ENCODE measurements around the gene PFN4.

Gene PFN4

GRCh38 chr2:24160761-24161160, 37.6 kb upstream of the PFN4 start:
- DNase-seq (ENCODE audit: low read depth): no peak
- H3K4me3 ChIP-seq (ENCODE audit: low read depth, low read length): no peak overlapping the region
- TF ChIP-seq CTCF (IDR thresholded peaks at IDR 0.05; ENCODE audit: low read depth, low read length) (no peak), MAX (IDR thresholded peaks at IDR 0.05; ENCODE audit: low read depth, low read length) (no peak), POLR2A (IDR thresholded peaks at IDR 0.05; ENCODE audit: extremely low read depth, insufficient read length) (no peak), MYC (IDR thresholded peaks at IDR 0.05; ENCODE audit: low read depth, low read length) (no peak)

- DNase-seq (ENCODE audit: low read depth): no peak
- TF ChIP-seq MAX (IDR thresholded peaks at IDR 0.05; ENCODE audit: low read depth, low read length): no peak
- no peak for TF ChIP-seq POLR2A (IDR thresholded peaks at IDR 0.05; ENCODE audit: extremely low read depth, insufficient read length)
- TF ChIP-seq MYC (IDR thresholded peaks at IDR 0.05; ENCODE audit: low read depth, low read length): no peak
- no peak for TF ChIP-seq CTCF (IDR thresholded peaks at IDR 0.05; ENCODE audit: low read depth, low read length)
- H3K4me3 ChIP-seq (ENCODE audit: low read depth, low read length): no peak overlapping the region
Observed at GRCh38 chr2:24159708-24160107, 36.6 kb upstream of the PFN4 start.

GRCh38 chr2:24158131-24158530, 35.0 kb upstream of the PFN4 start:
- TF ChIP-seq CTCF (IDR thresholded peaks at IDR 0.05; ENCODE audit: low read depth, low read length): no peak
- TF ChIP-seq MYC (IDR thresholded peaks at IDR 0.05; ENCODE audit: low read depth, low read length): no peak
- no peak for TF ChIP-seq MAX (IDR thresholded peaks at IDR 0.05; ENCODE audit: low read depth, low read length)
- TF ChIP-seq POLR2A (IDR thresholded peaks at IDR 0.05; ENCODE audit: extremely low read depth, insufficient read length): no peak
- no peak overlapping the region for H3K4me3 ChIP-seq (ENCODE audit: low read depth, low read length)
- DNase-seq (ENCODE audit: low read depth): no peak

GRCh38 chr2:24153478-24153877, 30.3 kb upstream of the PFN4 start:
- no peak for DNase-seq (ENCODE audit: low read depth)
- TF ChIP-seq CTCF (IDR thresholded peaks at IDR 0.05; ENCODE audit: low read depth, low read length) (no peak), MAX (IDR thresholded peaks at IDR 0.05; ENCODE audit: low read depth, low read length) (no peak)
- H3K4me3 ChIP-seq (ENCODE audit: low read depth, low read length): no peak overlapping the region

GRCh38 chr2:24152413-24153197, 29.5 kb upstream of the PFN4 start:
- no peak overlapping the region for H3K4me3 ChIP-seq (ENCODE audit: low read depth, low read length)
- DNase-seq (ENCODE audit: low read depth): no peak
- TF ChIP-seq POLR2A (IDR thresholded peaks at IDR 0.05; ENCODE audit: extremely low read depth, insufficient read length) (no peak), CTCF (IDR thresholded peaks at IDR 0.05; ENCODE audit: low read depth, low read length) (no peak), MYC (IDR thresholded peaks at IDR 0.05; ENCODE audit: low read depth, low read length) (no peak), MAX (IDR thresholded peaks at IDR 0.05; ENCODE audit: low read depth, low read length) (no peak)
